K562 (cell line): ENCODE results near the gene HSF5. TPM values are rescaled to one million over a fixed set of nuclear protein-coding genes. Genes with fewer than 3 reads are reported as not detected.
A peak's percentile ranks its signal among the peaks of the same experiment; 100 is the strongest.

ENCODE experiments used
- CBFA2T2 ChIP-seq: fragments of 450-650 bp; conservative IDR thresholded peaks from 2 replicates; pipeline ENCODE4 v1.6.1; 2017; ENCODE audit warnings: mild to moderate bottlenecking
- ELF2 ChIP-seq: fragments of 250-450 bp; sonication (Bioruptor Pico); IDR thresholded peaks from 2 replicates; pipeline ENCODE4 v1.5.0; 2021; ENCODE audit warnings: mild to moderate bottlenecking
- EZH2 ChIP-seq: IDR thresholded peaks from 2 replicates; pipeline ENCODE4 v1.6.1; 2012; ENCODE audit warnings: low read depth, mild to moderate bottlenecking, inconsistent platforms, low read length, borderline replicate concordance
- FOXK2 ChIP-seq, 2 experiments: fragments of 450-650 bp; IDR thresholded peaks in 1 of 2; conservative IDR thresholded peaks in 1 of 2; 2 replicates each; pipeline ENCODE4 v1.6.1; 2016; ENCODE audit warnings: low read depth in 2 of 2, mild to moderate bottlenecking in 1 of 2
- GTF2E2 ChIP-seq: fragments of 200-800 bp; sonication (Bioruptor generic); IDR thresholded peaks from 2 replicates; pipeline ENCODE4 v1.6.1; 2016; ENCODE audit warnings: missing genetic modification characterization, missing compliant biosample characterization
- HDAC1 ChIP-seq, 2 experiments: fragments of 450-650 bp; IDR thresholded peaks; 2 replicates each; pipeline ENCODE4 v1.6.1; 2016 to 2017; ENCODE audit warnings: inconsistent platforms in 1 of 2, mild to moderate bottlenecking in 1 of 2, moderate library complexity in 1 of 2
- MIER1 ChIP-seq: fragments of 450-650 bp; IDR thresholded peaks from 2 replicates; pipeline ENCODE4 v1.6.1; 2016; ENCODE audit warnings: antibody characterized with exemption, mild to moderate bottlenecking, low read depth
- MTA2 ChIP-seq: fragments of 450-650 bp; IDR thresholded peaks from 2 replicates; pipeline ENCODE4 v1.6.1; 2016; ENCODE audit warnings: low read depth
- PHF20 ChIP-seq: fragments of 450-650 bp; IDR thresholded peaks from 2 replicates; pipeline ENCODE4 v1.6.1; 2018; ENCODE audit not compliant: partially characterized antibody
- RBM17 ChIP-seq: fragments of 200-400 bp; formaldehyde crosslinking; IDR thresholded peaks from 2 replicates; pipeline ENCODE4 v1.6.1; 2017; ENCODE audit warnings: low read depth, mild to moderate bottlenecking, low read length, borderline replicate concordance
- RBM22 ChIP-seq: fragments of 200-400 bp; formaldehyde crosslinking; IDR thresholded peaks from 2 replicates; pipeline ENCODE4 v1.6.1; 2018; ENCODE audit warnings: low read length, low read depth; ENCODE audit not compliant: poor library complexity, severe bottlenecking
- TEAD2 ChIP-seq: fragments of 450-650 bp; IDR thresholded peaks from 2 replicates; pipeline ENCODE4 v1.6.1; 2016; ENCODE audit warnings: missing genetic modification characterization, control low read depth, missing compliant biosample characterization
- XRCC3 ChIP-seq: fragments of 450-650 bp; IDR thresholded peaks from 2 replicates; pipeline ENCODE4 v1.6.1; 2017; ENCODE audit warnings: mild to moderate bottlenecking, moderate library complexity
- ZBTB7A ChIP-seq: IDR thresholded peaks from 2 replicates; pipeline ENCODE4 v1.6.1; 2011; ENCODE audit warnings: low read depth, mild to moderate bottlenecking, low read length, moderate library complexity, borderline replicate concordance; ENCODE audit not compliant: control insufficient read depth
- ZFPM2 ChIP-seq: fragments of 250-450 bp; sonication (Bioruptor Pico); IDR thresholded peaks from 2 replicates; pipeline ENCODE4 v1.5.1; 2022; ENCODE audit warnings: mild to moderate bottlenecking
- ZNF197 ChIP-seq: fragments of 200-800 bp; sonication (Bioruptor generic); IDR thresholded peaks from 2 replicates; pipeline ENCODE4 v1.6.1; 2016; ENCODE audit warnings: low read depth, missing genetic modification characterization, missing compliant biosample characterization
- polyA plus RNA-seq, 8 experiments: library from polyadenylated mRNA; depleted of rRNA in 4 of 8; stranded (reverse) in 5 of 8; unstranded in 3 of 8; fragments of >200 nt; fragmentation: Nextera tagmentation in 2 of 8; fragmentation: Illumina TruSeq in 1 of 8; extraction: Ambion mirVana in 2 of 8; extraction: Trizol in 1 of 8; gene quantifications; 2 replicates each; pipeline versions ENCODE4 v1.2.1 to v1.2.3, GENCODE V29; 2011 to 2014; ENCODE audit warnings: inconsistent platforms in 1 of 8, missing spikeins in 1 of 8
- total RNA-seq, 7 experiments: library from RNA; depleted of rRNA in 6 of 7; stranded (reverse); fragments of >200 nt in 6 of 7; fragmentation: Illumina TruSeq in 2 of 7; extraction: Trizol in 2 of 7; gene quantifications; 2 replicates each; pipeline versions ENCODE4 v1.2.1 to v1.2.3, GENCODE V29; 2011 to 2021; ENCODE audit warnings: low replicate concordance in 1 of 7
- TF ChIP-seq, protein P1 (sequence below), 3 experiments: fragments of 200-800 bp in 1 of 3; fragments of 250-450 bp in 1 of 3; fragments of 450-650 bp in 1 of 3; sonication (Bioruptor Pico) in 1 of 3; sonication (Bioruptor generic) in 1 of 3; formaldehyde crosslinking in 1 of 3; IDR thresholded peaks; 2 replicates each; pipeline versions ENCODE4 v1.6.1 to v1.8.0; 2016 to 2022; ENCODE audit warnings: mild to moderate bottlenecking in 2 of 3, missing genetic modification characterization in 2 of 3, missing compliant biosample characterization in 1 of 3, moderate library complexity in 1 of 3
- TF ChIP-seq, protein P2 (sequence below): sonication (generic); formaldehyde crosslinking; IDR thresholded peaks from 2 replicates; pipeline ENCODE4 v1.8.0; 2022; ENCODE audit warnings: mild to moderate bottlenecking, missing genetic modification reagents
- TF ChIP-seq, protein P3 (sequence below): sonication (generic); formaldehyde crosslinking; IDR thresholded peaks from 2 replicates; pipeline ENCODE4 v1.8.1; 2023; ENCODE audit warnings: mild to moderate bottlenecking, missing genetic modification reagents
- TF ChIP-seq, protein P4 (sequence below): fragments of 450-650 bp; formaldehyde crosslinking; IDR thresholded peaks from 2 replicates; pipeline ENCODE4 v1.4.0; 2020; ENCODE audit warnings: mild to moderate bottlenecking, mixed read lengths

HSF5 gene
- total and polyA plus RNA-seq, 9 of the 15 experiments (the other 6 are each of a cell fraction or from before 2014, with no cell fraction given) = 0.04 TPM; not detected in 8

DNA sequence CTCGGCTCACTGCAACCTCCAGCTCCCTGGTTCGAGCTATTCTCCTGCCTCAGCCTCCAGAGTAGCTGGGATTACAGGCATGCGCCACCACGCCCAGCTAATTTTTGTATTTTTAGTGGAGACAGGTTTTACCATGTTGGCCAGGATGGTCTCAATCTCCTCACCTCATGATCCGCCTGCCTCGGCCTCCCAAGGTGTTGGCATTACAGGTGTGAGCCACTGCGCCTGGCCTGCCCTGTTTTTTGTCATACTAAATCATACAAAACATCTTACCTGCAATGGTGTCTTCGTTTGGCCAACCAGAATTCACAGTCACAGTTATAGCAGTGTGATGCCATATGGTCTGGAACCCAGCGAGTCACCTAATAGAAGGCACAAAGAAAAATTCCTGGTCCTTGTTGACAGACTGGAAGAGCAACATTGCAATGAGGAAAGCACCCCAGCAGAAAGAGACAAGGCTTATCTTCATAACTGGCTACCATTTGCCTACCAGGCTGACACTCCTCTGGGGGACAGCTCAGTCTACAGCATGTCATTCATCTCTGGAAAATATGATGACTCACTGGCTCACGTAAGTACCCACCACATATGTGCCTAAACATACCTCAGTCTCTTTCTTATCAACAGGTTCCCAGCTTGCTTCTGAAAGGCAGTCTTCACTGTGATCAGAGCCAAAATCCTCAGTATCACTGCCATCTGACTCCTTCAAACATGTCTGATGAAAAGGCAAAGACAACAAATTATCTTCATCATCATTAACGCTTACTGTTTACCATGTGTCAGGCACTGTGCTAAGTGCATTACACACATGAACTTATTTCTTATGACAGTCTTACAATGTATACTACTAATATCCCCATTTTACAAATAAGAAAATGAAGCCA is 4.3 kb upstream of the HSF5 start (continued):
- TF ChIP-seq HDAC1 (IDR thresholded peaks at IDR 0.05) = peak in 1 of 2 experiments; percentile 93; a peak in 3 of 4 replicates
- TF ChIP-seq, protein P1, sequence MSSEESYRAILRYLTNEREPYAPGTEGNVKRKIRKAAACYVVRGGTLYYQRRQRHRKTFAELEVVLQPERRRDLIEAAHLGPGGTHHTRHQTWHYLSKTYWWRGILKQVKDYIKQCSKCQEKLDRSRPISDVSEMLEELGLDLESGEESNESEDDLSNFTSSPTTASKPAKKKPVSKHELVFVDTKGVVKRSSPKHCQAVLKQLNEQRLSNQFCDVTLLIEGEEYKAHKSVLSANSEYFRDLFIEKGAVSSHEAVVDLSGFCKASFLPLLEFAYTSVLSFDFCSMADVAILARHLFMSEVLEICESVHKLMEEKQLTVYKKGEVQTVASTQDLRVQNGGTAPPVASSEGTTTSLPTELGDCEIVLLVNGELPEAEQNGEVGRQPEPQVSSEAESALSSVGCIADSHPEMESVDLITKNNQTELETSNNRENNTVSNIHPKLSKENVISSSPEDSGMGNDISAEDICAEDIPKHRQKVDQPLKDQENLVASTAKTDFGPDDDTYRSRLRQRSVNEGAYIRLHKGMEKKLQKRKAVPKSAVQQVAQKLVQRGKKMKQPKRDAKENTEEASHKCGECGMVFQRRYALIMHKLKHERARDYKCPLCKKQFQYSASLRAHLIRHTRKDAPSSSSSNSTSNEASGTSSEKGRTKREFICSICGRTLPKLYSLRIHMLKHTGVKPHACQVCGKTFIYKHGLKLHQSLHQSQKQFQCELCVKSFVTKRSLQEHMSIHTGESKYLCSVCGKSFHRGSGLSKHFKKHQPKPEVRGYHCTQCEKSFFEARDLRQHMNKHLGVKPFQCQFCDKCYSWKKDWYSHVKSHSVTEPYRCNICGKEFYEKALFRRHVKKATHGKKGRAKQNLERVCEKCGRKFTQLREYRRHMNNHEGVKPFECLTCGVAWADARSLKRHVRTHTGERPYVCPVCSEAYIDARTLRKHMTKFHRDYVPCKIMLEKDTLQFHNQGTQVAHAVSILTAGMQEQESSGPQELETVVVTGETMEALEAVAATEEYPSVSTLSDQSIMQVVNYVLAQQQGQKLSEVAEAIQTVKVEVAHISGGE (CRISPR knock-in tag; IDR thresholded peaks at IDR 0.05) = peak in 1 of 3 experiments; percentile 78; a peak in 2 of 6 replicates
- no peak for TF ChIP-seq MIER1
- TF ChIP-seq PHF20 = peak; percentile 74
- TF ChIP-seq RBM17 = no peak
- TF ChIP-seq ZFPM2 (CRISPR knock-in tag) = no peak
- no peak for TF ChIP-seq EZH2
- TF ChIP-seq, protein P2, sequence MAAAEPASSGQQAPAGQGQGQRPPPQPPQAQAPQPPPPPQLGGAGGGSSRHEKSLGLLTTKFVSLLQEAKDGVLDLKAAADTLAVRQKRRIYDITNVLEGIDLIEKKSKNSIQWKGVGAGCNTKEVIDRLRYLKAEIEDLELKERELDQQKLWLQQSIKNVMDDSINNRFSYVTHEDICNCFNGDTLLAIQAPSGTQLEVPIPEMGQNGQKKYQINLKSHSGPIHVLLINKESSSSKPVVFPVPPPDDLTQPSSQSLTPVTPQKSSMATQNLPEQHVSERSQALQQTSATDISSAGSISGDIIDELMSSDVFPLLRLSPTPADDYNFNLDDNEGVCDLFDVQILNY = no peak
- TF ChIP-seq FOXK2 (conservative IDR thresholded peaks at IDR 0.05 in 1 of 2, IDR thresholded peaks at IDR 0.05 in 1 of 2; ENCODE audit: low read depth in 2 of 2) = peak; percentile 91 to 92
- TF ChIP-seq, protein P3, sequence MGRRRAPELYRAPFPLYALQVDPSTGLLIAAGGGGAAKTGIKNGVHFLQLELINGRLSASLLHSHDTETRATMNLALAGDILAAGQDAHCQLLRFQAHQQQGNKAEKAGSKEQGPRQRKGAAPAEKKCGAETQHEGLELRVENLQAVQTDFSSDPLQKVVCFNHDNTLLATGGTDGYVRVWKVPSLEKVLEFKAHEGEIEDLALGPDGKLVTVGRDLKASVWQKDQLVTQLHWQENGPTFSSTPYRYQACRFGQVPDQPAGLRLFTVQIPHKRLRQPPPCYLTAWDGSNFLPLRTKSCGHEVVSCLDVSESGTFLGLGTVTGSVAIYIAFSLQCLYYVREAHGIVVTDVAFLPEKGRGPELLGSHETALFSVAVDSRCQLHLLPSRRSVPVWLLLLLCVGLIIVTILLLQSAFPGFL (CRISPR knock-in tag) = no peak
- no peak for TF ChIP-seq TEAD2 (tag)
- TF ChIP-seq RBM22 = no peak
- no peak for TF ChIP-seq GTF2E2 (tag)
- TF ChIP-seq ZBTB7A = no peak
- peak; percentile 96 for TF ChIP-seq CBFA2T2
- TF ChIP-seq XRCC3 = no peak
- TF ChIP-seq MTA2 = peak; percentile 93
- no peak for TF ChIP-seq ELF2 (CRISPR knock-in tag)
- no peak for TF ChIP-seq ZNF197 (CRISPR knock-in tag)
- TF ChIP-seq, protein P4, sequence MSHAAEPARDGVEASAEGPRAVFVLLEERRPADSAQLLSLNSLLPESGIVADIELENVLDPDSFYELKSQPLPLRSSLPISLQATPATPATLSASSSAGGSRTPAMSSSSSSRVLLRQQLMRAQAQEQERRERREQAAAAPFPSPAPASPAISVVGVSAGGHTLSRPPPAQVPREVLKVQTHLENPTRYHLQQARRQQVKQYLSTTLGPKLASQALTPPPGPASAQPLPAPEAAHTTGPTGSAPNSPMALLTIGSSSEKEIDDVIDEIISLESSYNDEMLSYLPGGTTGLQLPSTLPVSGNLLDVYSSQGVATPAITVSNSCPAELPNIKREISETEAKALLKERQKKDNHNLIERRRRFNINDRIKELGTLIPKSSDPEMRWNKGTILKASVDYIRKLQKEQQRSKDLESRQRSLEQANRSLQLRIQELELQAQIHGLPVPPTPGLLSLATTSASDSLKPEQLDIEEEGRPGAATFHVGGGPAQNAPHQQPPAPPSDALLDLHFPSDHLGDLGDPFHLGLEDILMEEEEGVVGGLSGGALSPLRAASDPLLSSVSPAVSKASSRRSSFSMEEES (CRISPR knock-in tag) = no peak
